Stimulated activated CD8-positive, alpha-beta memory T cell treated with anti-CD3 and anti-CD28 coated beads, Interleukin-7, amount 100 ng/mL, for 1 hour (primary cell): ENCODE data around the gene ZNF888.
"Not testable (repeated sequence)": the region's sequence is repeated elsewhere in the genome, so short reads cannot be mapped to it uniquely, and the experiment has no call there.

Source experiments
- DNase-seq, 2 donors: peaks; one replicate each; pipeline ENCODE4 v3.0.0-alpha.2; 2020; ENCODE audit warnings: low read depth in 2 of 2

Gene ZNF888

DNA sequence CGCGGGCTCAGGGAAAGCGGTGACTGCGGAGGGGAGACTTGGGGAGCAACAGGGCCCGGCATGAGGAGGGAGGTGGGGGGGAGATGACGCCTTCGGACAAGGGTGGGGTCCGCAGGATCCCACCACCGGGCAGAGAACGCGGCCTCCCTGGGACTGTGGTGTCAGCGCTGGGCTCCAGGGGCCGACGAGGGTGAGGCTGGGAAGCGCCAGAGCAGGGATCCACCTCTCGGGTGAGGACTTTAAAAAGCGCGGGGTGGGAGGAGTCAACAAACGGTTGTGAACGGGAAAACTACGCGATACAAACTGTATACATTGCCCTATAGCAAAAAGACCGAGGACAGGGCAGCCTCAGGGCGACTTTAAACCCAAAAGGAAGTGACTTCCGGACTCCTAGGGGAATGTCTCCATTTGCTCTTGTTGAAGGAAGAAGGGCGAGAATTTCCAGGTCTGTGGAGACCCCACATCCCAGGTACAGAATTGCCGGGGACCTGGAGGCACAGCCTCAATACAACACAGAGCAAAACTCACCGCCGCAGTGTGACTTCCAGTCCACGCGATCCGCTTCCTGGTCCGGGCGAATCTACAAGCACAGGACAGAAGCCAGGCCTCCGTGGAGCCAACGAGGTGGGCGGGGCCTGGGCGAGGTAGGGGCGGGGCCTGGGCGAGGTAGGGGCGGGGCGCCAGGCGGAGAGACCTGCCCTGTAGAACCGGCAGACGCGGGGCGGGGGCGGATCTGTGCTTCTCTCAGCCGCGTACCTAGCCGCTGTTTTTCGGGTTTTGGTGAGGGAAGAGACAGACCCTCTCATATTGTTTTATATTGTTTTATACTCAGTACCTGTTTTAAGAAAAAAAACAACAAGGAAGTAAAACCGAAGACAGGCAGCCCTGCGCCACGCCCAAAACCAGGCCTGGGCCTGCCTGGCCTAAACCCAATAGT lies at the start of gene ZNF888:
ZNF888 (minus strand) TSS at position 588 of the 937 bp plus-strand sequence. CDS start 5,555 bp downstream, outside the sequence.
- DNase-seq, result peak; percentile 68 to 75

DNA sequence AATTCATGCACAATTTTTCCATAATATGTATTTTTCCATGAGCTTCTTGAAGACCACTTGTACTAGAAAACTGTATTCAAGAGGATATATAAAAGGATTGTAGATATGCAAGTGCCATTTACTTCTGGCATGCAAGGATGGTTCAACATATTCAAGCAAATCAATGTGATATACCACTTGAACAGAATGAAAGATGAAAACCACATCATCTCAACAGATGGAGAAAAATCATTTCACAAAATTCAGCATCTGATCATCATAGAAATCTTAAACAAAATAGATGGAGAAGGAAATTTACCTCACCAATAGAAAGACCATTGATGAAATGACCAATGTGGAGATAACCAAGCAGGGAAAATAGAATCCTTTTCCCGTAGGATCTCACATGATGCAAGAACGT lies 44.5 kb upstream of the ZNF888 start:
- DNase-seq, result no peak

DNA sequence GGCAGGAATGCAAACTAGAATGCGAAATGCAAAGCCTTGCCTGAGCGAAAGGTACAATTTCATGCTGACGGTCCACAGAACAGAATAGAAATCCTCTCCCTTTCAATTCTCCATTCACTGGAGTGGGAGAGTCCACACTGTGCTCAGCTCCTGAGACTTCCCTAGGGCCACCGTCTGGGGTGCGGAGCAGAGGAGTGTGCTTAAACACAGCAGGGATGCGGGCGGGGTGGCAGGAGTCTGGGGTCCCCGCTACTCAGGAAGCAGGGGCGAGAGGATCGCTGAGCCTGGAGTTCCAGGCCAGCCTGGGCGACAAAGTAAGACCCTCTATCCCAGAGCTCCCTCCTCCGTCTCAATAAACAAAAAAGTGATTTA lies 40.0 kb upstream of the ZNF888 start:
- no peak for DNase-seq

DNA sequence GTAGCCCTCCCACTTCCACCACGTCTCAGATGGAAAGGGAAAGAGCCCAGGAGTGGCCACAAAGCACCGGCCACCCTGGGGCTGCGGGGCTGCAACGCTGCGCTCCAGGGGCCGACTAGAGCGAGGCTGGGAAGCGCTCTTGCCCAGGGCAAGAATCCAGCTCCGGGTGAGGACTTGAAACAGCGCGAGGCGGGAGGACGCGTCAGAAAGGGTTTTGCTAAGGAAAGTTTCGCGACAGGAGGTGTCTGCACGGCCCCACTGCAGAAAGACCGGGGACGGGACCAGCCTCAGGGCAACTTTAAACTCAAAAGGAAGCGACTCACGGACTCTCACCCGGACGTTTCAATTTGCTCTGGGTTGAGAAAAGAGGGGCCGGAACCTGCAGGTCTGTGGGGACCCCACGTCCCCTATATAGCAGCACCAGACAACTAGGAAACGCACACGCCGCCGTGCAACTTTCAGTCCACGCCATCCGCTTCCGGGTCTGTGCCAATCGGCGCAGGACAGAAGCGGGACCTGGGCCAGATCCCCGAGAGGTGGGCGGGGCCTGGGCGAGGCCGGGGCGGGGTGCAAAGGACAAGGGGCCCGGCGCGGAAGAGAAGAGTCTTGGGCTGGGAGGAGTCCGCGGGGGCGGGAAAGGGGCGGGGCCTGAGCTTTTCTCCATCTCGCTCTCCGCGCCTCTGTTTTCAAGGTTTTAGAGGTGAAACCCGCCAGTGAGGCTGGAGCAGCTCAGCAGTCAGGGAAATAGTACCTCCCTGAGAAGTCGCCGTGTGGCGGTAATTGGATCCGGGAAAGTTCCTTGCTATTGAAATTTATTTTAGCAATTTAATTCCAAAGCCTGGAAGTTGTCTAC lies 39.4 kb upstream of the ZNF888 start, which contains the start of gene ZNF816:
ZNF816 (minus strand) TSS at position 488 of the 853 bp plus-strand sequence. CDS start 6,792 bp downstream, outside the sequence.
- DNase-seq, result peak; percentile 97 to 99

DNA sequence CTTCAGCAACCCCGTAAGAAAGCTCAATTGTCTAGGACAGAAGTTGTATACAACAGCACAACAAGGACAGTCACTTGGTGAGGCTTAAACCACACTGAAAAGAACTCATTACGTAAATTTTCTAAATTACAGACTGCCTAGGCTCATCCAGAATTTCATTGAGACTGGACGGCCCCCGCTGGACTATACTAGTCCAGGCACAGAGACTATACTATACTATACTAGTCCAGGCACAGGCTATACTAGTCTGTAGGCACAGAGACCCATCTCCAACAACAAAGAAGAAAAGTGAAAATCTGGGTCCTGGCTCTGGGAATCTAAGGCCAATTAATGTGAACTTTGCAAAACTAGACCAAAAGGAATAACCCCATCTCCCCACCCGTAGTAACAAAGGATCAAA lies 38.8 kb upstream of the ZNF888 start:
- DNase-seq, result no peak

DNA sequence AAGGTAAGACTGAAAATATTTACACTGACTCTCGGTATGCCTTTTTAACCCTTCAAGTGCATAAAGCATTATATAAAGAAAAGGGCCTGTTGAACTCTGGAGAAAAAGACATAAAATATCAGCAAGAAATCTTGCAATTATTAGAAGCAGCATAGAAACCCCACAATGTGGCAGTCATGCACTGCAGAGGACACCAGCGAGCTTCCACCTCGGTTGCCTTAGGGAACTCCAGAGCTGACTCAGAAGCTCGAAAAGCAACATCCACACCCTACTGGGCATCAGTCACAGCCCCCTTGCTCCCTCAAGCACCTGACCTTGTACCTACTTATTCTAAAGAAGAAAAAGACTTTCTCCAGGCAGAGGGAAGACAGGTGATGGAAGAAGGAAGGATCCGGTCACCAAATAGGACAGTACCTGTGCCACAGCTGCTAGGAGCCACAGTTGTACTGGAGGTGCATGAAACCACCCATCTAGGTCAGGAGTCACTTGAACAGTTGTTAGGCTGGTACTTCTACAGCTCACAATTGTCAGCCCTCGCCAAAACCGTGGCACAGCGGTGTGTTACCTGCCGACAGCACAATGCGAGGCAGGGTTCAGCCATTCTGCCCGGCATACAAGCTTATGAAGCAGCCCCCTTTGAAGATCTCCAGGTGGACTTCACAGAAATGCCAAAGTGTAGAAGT lies 36.5 kb upstream of the ZNF888 start:
- DNase-seq, result no peak

DNA sequence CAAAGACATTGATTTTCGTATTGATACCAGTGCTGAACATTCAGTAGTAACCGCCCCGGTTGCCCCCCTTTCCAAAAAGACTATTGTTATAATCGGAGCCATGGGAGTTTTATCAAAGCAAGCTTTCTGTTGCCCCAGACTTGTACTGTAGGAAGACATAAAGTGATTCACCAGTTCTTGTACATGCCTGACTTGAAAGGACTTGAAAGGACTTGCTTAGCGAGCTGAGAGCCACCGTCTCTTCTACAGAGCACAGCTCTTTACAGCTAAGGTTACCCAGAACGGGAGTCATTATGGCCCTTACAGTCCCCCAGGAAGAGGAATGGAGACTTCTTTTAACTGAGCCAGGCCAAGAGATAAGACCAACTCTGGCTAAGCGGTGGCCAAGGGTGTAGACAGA lies 34.4 kb upstream of the ZNF888 start:
- no peak for DNase-seq

DNA sequence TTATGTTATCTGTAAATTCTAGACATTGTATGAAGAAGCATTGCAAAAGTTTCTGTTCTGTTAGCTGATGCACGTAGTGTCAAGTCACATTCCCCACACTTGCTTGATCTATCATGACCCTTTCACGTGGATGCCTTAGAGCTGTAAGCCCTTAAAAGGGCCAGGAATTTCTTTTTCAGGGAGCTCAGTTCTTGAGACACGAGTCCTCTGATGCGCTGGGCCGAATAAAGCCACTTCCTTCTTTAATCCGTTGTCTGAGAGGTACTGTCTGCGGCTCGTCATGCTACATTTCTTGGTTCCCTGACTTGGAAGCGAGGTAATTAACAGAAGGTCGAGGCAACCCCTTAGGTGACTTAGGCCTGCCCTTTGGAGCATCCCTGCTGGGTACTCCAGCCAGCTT lies 33.7 kb upstream of the ZNF888 start:
- no peak for DNase-seq

DNA sequence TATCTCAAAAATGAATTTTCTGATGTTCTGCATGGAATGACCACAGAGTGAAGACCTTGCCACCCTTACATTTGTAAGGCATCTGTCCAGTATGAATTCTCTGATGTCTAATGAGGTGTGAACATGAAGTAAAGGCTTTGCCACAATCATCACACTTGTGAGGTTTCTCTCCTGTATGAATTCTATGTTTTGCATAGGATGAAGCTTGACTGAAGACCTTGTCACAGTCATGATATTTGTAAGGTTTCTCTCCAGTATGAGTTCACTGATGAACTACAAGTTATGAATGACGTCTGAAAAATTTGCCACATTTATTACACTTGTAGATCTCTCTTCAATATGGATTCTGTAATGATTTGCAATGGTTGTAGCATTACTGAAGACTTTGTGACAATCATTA lies 26.2 kb upstream of the ZNF888 start:
- DNase-seq, result no peak

DNA sequence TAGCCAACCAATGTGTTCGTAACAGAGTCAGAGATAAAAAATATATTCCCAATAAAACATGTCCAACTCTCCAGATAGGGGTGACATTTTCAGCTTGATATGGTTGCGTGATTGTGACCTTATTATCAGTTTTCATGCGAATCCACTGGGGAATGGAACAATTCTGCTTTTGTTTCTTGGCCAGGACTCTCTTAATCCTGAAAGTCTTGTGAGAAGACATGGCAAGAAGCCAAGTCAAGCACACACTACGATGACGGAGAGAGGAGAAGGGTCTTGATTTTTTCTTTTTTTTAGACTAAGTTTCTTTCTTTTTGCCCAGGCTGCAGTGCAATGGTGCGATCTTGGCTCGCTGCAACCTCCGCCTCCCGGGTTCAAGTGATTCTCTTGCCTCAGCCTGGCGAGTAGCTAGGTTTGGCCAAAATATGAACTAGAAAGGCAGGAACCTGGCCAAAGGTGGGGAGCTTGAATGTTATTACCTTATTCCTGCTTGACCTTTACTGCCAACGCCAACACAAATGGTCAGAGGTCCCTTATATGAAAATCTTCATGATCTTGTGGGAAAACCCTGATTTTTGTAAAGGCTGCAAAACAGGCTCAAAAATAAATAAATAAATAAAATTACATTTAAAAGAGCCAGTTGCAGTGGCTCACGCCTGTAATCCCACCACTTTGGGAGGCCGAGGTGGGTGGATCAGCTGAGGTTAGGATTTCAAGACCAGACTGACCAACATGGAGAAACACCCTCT lies 25.0 kb upstream of the ZNF888 start:
- DNase-seq, result no peak

DNA sequence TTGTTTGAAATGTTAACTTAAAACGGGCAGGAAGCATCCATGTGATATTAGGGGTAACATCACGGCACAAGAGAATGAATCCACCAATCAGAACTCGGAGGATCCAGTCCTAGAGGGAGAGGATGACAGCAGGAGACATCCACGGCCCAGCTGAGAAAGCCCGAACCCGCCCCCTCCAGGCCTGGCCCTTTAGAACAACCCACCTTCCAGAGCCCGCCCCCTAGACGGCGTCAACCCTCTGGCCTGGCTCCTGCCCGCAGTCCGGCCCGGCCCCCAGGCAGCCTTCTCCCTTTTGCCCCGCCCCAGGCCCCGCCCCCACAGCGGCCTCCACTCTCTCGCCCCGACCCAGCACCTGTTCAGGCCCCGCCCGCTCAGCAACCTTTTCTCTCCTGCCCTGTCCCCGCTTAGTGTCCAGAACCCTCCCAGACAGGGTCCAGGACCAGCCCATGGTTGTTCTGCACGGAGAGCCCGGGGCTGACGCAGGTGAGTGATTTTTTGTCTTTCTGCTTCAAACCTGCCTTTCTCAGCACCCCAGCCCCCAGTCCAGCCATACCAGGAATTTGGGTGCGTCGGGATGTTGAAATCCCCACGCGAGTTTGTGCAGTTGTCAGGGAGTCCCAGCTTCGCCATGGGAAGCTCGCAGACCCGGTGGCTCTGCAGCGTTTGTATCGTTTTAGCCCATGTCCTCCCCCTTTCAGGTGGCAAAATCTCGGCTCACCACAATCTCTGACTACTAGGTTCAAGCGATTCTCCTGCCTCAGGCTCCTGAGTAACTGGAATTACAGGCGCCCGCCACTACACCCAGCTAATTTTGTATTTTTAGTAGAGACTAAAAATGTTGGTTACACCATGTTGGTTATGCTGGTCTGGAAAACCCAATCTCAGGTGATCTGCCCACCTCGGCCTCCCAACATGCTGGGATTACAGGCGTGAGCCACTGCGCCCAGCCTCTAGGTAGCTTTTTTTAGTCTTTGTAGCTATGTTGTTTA lies 23.4 kb upstream of the ZNF888 start:
- DNase-seq, result no peak

DNA sequence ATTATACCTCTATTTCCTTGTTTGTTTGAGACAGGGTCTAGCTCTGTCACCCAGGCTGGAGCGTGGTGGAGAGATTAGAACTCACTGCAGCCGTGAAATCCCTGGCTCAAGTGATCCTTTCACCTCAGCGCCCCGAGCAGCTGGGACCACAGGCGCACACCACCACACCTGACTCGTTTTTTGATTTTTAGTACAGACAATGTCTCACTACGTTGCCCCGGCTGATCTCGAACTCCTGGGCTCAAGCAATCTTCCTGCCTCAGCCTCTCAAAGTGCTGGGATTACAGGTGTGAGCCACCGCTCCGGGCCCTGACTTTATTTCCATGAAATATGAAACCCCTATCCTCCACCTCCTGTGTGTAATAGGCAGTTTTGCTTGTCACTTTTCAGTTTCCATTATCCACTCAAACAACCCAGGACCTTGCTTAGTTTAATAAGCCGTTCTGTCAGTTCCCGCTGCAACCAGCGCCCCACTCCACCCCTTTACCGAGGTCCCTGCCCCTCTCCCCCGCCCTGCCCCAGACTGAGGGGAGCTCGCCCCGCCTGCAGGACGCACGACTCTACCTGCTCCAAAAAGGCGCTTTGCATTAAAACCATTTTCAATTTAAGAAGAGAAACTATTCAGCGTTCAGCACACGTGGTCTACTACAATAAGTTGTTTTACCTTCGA lies 22.6 kb upstream of the ZNF888 start:
- DNase-seq, result no peak

DNA sequence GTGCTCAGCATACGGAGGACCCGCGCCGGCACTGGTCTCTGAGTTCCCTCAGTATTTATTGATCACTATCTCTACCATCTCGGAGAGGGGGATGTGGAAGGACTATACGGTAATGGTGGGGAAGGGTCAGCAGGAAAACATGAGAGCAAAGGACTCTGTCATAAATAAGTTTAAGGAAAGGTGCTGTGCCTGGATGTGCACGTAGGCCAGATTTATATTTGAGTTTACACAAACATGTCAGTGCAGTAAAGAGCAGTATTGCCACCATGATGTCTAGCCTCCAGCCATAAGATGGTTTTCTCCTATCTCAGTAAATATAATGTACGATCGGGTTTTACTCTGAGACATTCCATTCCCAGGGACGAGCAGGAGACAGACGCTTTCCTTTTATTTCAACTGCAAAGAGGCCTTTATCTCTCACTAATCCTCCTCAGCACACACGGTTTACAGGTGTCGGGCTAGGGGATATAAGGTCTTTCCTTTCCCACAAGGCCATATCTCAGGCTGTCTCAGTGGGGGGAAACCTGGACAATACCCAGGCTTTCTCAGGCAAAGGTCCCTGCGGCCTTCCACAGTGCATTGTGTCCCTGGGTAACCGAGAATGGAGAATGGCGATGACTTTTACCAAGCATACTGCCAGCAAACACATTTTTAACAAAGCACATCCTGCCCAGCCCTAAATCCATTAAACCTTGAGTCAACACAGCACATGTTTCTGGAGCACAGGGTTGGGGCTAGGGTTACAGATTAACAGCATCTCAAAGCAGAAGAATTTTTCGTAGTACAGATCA lies 21.7 kb upstream of the ZNF888 start:
- not testable (repeated sequence) for DNase-seq

DNA sequence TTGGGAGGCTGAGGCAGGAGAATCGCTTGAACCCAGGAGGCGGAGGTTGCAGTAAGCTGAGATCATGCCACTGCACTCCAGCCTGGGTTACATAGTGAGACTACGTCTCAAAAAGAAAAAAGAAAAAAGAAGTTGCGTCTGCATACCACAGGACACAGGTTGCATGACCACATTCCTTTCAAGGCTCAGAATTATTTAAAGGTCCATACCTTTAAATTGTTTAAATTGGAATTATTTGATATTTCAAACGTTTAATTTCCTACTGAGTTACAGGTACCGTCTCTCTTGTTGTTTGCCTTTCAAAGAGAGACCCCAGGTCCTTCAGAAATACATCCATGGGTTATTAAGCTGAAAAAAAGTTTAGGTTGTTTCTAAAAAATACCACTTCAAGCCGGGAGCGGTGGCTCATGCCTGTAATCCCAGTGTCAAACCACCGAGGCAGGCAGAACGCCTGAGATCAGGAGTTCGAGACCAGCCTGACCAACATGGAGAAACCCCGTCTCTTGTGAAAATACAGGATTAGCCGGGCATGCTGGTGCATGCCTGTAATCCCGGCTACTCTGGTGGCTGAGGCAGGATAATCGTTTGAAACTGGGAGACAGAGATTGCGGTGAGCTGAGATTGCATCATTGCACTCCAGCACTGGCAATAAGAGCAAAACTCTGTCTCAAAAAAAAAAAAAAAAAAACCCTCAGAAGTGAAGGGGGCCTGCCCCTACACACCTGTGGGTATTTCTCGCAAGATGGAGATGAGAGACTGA lies 20.8 kb upstream of the ZNF888 start:
- no peak for DNase-seq

DNA sequence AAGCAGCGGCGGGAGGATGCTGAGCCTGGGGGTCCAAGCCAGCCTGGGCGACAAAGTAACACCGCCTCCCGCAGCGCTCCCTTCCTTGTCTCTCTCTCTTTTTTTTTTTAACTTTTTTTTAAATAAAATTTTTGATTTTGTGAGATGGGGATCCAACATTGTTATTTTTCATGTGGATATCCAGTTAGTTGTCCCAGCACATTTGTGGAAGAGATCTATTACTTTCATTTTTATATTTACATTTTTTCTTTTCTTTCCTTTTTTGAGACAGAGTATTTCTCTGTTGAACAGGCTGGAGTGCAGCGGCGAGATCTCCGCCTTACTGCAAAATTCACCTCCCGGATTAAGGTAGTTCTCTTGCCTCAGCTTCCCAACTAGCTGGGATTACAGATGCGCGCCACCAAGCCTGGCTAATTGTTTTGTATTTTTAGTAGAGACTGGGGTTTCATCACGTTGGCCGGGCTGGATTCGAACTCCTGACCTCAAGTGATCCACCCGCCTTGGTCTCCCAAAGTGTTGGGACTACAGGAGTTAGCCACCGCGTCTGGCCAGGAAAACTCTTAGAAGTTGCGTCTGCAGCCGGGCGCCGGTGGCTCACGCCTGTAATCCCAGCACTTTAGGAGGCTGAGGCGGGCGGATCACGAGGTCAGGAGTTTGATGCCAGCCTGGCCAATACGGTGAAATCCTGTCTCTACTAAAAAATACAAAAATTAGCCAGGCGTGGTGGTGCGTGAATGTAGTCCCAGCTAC lies 20.1 kb upstream of the ZNF888 start:
- DNase-seq, result no peak

DNA sequence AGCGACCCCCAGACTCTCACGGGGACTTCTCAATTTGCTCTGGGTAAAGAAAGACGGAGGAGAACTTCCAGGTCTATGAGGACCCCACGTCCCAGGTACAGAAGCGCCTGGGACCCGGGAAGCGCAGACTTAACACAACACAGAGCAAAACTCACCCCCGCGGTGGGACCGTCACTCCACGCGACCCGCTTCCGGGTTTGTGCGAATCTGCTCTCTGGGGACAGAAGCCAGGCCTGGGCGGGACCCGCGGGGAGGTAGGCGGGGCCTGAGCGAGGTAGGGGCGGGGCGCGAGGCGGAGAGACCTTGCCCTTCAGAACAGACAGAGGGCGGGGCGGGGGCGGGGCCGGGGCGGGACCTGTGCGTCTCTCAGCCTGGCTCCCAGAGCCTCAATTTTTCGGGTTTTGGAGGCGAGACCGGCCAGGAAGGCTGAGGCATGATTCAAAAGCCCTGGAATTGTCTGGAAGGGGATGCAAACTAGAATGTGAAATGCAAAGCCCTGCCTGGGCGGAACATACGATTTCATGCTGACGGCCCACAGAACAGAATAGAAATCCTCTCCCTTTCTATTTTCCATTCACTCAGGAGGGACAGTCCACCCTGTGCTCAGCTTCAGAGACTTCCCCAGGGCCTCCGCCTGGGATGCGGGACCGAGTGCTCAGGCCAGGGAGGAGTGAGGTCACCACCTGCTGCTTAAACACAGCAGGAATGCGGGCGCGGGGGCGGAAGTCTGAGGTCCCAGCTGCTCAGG lies 19.3 kb upstream of the ZNF888 start:
- peak; percentile 92 to 93 for DNase-seq
